WI38 (cell line): Measurements from ENCODE around the gene CENPVL2.
"Not testable (repeated sequence)": the region's sequence is repeated elsewhere in the genome, so short reads cannot be mapped to it uniquely, and the experiment has no call there.

Source experiments
- H3K4me3 ChIP-seq: 2 replicates; pipeline ENCODE4 v1.5.1; 2011; ENCODE audit warnings: low read depth, mild to moderate bottlenecking, control low read depth, low read length
- CTCF ChIP-seq: IDR thresholded peaks from 2 replicates; pipeline ENCODE4 v1.5.1; 2012; ENCODE audit warnings: low read depth, mild to moderate bottlenecking, control low read depth, low read length

CENPVL2 gene

GRCh38 chrX:51682720-51683062 is at the start of gene CENPVL2:
Gene CENPVL2, minus strand, starts transcription at chrX:51682831. Its CDS starts 0 bp downstream, at chrX:51682831.
- H3K4me3 ChIP-seq = not testable (repeated sequence)

- H3K4me3 ChIP-seq = no peak overlapping the region
- TF ChIP-seq CTCF = no peak
Measured at GRCh38 chrX:51728202-51728601, 45.6 kb upstream of the CENPVL2 start.

- H3K4me3 ChIP-seq = not testable (repeated sequence)
Measured at GRCh38 chrX:51712943-51713647, 30.5 kb upstream of the CENPVL2 start.

- not testable (repeated sequence) for H3K4me3 ChIP-seq
Measured at GRCh38 chrX:51710277-51711164, 27.9 kb upstream of the CENPVL2 start, which contains the start of gene CENPVL1. Gene CENPVL1, plus strand, starts transcription at chrX:51710512. Its CDS starts 0 bp downstream, at chrX:51710512.

- no peak for TF ChIP-seq CTCF
- H3K4me3 ChIP-seq = no peak overlapping the region
Measured at GRCh38 chrX:51697397-51697796, 14.8 kb upstream of the CENPVL2 start.

- H3K4me3 ChIP-seq = no peak overlapping the region
- TF ChIP-seq CTCF = no peak
Measured at GRCh38 chrX:51694254-51694653, 11.6 kb upstream of the CENPVL2 start.

- H3K4me3 ChIP-seq = not testable (repeated sequence)
Measured at GRCh38 chrX:51681808-51682719, 567 bp downstream of the CENPVL2 start.

- H3K4me3 ChIP-seq = not testable (repeated sequence)
Measured at GRCh38 chrX:51679689-51680433, 2.8 kb downstream of the CENPVL2 start.

- no peak overlapping the region for H3K4me3 ChIP-seq
- TF ChIP-seq CTCF = no peak
Measured at GRCh38 chrX:51665981-51666380, 16.6 kb downstream of the CENPVL2 start.
